Effector CD8-positive, alpha-beta T cell (primary cell): ENCODE measurements around the gene CEP350.

Source experiments
- DNase-seq: peaks from one replicate; lab custom pipeline; 2025; lab: John Stamatoyannopoulos, UW

Gene CEP350

DNA sequence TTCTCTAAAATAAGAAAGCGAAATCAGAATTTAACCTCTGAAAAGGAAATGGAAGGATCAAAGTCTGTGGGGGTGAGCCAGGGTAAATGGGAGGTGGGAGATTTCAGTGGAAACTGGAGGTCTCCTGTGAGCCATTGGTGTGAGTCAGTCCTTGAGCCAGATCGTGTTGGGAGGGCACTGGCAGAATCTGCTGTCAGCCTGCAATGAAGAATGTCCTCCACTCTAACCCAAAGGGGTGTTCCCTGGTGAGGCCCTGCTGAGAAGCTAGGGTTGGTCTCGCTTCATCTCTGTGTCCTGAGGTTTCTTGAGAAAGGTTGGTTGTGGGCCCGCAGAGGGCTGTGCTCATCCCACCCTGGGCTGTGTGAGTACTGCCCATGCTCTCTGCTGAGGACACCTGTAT, 202.5 kb downstream of the CEP350 start:
- no peak for DNase-seq

DNA sequence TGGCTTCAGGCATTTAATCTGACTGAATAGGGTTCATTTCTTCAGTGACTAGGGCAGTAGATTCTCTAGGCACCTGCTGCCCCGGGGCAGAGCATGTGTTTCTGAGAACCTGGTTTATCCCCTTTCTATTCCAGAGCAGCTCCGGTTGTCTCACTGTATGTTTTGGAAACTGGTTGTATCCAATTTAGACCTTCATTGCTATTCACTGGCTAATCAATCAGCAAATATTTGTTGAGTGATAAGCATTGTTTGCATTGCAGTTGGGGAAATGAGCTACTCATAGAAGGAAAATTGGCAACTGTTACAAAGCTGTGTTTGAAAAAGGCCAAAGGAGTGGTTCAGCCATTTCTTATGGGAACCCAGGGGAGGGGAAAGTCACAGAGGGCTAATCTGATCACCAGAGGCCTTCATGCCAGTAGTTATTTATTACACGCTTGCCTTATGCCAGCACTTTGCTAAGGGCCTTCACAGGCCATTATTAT, 203.0 kb downstream of the CEP350 start:
- DNase-seq = no peak

DNA sequence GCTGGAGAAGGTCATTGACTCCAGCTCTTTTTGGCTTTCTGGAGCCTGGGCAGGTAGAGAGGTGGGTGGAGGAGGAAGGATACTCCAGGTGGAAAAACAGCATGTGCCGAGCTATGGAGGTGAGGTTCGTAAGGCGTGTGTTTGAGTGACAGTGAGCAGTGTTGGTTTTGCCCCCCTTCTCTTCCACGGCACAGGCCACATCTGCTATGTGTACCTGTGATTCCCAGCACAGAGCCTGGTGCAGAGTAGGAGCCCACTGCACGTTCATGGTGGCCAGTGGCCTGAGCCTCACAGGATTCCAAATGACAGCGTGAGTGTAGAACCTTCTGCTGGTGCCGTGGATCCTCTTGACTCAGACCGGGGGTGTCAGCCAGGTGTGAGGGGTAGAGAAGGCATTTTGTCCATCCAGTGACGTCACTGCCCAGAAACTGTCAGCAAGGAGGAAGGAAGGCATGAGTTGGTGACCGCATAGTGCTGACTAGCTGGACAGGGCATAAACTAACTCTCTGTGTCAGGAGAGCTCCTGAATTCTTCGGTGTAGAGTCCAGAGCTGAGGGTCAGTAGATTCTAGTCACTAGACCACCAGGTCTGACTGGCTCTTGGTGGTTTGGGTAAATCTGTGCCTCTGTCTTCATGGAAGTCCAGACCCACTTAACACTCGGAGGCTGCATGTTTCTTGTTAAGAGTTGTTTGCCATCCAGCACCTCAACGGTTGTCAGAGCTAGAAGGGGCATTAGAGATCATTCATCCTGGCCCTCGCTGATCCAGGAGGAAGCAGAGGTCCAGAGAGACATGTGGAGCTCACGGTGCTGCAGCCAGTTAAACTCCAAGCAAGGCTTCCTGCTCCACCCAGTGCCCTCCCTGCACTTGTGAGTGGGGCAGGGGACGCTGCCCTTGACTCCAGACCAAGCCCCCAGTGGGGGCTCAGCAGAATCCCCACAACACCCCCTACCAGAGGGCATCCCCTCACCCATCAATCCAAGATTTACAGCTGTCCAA, 203.8 kb downstream of the CEP350 start:
- DNase-seq = no peak

DNA sequence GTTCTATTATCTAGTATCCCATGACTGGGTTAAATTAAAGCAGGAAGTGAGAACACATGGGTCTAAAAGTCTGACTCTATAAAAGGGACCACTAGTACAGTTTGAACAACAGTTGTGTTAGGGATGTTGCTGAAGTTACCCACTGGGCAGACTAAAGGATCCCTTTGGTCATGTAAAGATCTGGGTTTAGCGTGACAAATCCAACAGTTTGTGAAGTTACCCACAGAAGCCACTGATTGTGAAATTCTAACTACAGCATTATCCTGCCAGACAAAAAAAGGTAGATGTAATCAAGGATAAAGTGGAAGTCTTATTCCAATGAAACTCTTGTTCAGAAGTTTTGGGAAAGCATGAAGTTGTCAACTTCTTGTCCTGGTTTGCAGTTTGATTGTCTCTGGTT, 205.7 kb downstream of the CEP350 start:
- no peak for DNase-seq

DNA sequence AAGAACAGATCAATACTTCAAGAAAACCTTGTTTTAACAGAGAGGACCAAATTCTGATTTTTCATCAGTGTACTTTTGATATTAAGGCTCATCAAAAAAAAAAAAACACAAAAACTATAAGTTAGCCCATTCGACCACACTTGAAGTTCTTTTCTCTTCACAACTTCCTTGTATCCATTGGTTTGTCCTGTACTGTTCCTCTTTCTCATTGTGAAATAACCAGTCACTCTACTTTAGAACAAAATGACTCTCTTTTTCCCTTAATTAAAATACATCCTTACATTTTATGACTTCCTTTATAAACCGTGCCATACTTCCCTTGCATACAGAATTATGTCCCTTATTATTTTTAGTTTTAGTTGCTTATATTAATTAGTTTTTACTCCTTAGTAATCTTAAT, 208.4 kb downstream of the CEP350 start:
- no peak for DNase-seq
